Mesodermal cell (in vitro differentiated cells): ENCODE results near the gene ESYT2.

Source experiments
- H3K27ac ChIP-seq: 2 replicates; pipeline ENCODE4 v1.7.0; 2013; ENCODE audit warnings: mild to moderate bottlenecking, low read depth, low read length, moderate library complexity; ENCODE audit not compliant: severe bottlenecking
- H3K36me3 ChIP-seq: 2 replicates; pipeline ENCODE4 v1.7.1; 2013; ENCODE audit warnings: mild to moderate bottlenecking, low read length, moderate library complexity; ENCODE audit not compliant: control insufficient read depth, insufficient read depth
- H3K4me1 ChIP-seq: one replicate; pipeline ENCODE4 v1.7.1; 2013; ENCODE audit warnings: mild to moderate bottlenecking, low read length; ENCODE audit not compliant: insufficient read depth, control insufficient read depth, poor library complexity, severe bottlenecking
- H3K4me3 ChIP-seq: 2 replicates; pipeline ENCODE4 v1.7.0; 2013; ENCODE audit warnings: low read length, control low read depth, mild to moderate bottlenecking; ENCODE audit not compliant: insufficient read depth, poor library complexity, severe bottlenecking; ENCODE audit errors: extremely low read depth
- H3K9me3 ChIP-seq: 2 replicates; pipeline ENCODE4 v1.7.1; 2013; ENCODE audit warnings: mild to moderate bottlenecking, low read length, moderate library complexity; ENCODE audit not compliant: control insufficient read depth
- WGBS, 2 experiments: methylation state at CpG; one replicate each; pipeline ENCODE4 v1.1.5; 2013; ENCODE audit warnings: missing lambda C conversion rate in 2 of 2; ENCODE audit not compliant: insufficient coverage in 2 of 2; 5-methylcytosine and 5-hydroxymethylcytosine counted together

Gene ESYT2

DNA sequence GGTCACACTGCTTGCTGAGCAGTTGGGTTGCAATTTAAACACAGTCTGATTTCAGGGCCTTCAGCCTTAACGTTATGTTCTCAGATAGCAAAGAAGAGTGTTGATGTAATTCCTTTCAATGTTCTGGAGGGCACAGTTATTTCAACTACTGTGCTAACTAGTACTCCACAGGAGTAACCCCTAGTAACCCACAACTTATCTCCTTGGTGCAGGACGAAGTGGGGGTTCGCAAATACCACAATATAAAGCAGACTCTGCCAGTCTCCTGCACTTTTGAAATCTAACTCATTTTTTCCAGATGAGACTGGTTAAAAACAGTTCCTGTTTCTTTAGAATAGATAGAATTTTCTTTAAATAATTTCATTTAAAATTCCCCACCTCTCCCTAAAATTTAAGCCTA is 77.6 kb downstream of the ESYT2 start:
- no peak overlapping the region for H3K4me3 ChIP-seq
- 76% methylated on average over 2 of the region's 3 CpGs; no CpG with 5 or more reads in 1 of the 2 experiments for WGBS, 2 experiments
- no peaks in the 10 kb centered on the region for H3K9me3 ChIP-seq
- H3K27ac ChIP-seq: no peak overlapping the region
- H3K4me1 ChIP-seq: peaks cover 13% of the 10 kb centered on the region
- H3K36me3 ChIP-seq: peaks cover 52% of the 10 kb centered on the region

GRCh38 chr7:158751199-158751598 is 78.1 kb downstream of the ESYT2 start:
- Histone ChIP-seq H3K4me3 (no peak overlapping the region), H3K4me1 (peaks cover 13% of the 10 kb centered on the region), H3K36me3 (peaks cover 53% of the 10 kb centered on the region), H3K9me3 (no peaks in the 10 kb centered on the region), H3K27ac (no peak overlapping the region)
- WGBS, 2 experiments: 100% methylated on average over 1 of the region's 2 CpGs; no CpG with 5 or more reads in 1 of the 2 experiments

DNA sequence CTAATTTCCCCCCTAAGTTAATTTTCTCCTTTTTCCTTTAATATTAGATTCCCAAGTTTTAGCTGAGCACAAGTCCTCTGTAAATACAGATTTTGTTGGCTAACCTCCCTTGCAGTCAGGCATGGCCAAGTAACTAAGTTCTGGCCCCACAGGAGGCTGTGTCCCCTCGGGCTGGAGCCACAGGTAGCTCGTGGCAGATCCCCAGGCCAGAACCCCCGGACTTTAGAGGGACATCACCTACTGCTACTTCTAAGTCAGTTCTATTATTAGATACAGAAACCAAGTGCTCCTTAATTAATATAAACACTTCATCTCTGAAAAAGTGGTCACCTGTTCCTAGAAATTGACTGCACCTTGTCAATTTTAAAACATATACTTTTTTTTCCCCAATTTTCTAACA is 78.6 kb downstream of the ESYT2 start:
- H3K4me3 ChIP-seq: no peak overlapping the region
- WGBS, 2 experiments: 75 to 93% methylated on average over 3 of the region's 3 CpGs
- H3K36me3 ChIP-seq: peaks cover 55% of the 10 kb centered on the region
- H3K27ac ChIP-seq: no peak overlapping the region
- no peaks in the 10 kb centered on the region for H3K9me3 ChIP-seq
- H3K4me1 ChIP-seq: peaks cover 12% of the 10 kb centered on the region

DNA sequence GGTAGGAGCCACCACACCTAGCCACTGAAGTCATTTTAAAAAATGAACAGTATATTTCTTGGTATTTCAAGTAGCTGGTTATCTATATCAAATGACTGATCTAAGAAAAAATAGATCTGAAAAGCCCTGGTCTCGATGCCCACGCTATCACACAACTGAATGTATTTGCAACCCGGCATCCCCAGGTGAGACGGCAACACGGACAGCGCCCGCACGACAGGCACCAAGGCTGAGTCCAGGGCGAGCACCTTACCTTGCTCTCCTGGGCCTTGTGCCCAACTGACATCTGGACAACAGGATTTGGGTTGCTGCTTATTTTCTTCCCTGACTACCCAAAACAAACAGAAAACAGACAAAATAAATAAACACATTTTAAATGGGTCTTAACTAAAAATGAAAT is 79.9 kb downstream of the ESYT2 start:
- Histone ChIP-seq H3K27ac (no peak overlapping the region), H3K4me1 (no peaks in the 10 kb centered on the region), H3K9me3 (no peaks in the 10 kb centered on the region), H3K4me3 (no peak overlapping the region), H3K36me3 (peaks cover 56% of the 10 kb centered on the region)
- 93 to 98% methylated on average over 9 of the region's 9 CpGs for WGBS, 2 experiments

DNA sequence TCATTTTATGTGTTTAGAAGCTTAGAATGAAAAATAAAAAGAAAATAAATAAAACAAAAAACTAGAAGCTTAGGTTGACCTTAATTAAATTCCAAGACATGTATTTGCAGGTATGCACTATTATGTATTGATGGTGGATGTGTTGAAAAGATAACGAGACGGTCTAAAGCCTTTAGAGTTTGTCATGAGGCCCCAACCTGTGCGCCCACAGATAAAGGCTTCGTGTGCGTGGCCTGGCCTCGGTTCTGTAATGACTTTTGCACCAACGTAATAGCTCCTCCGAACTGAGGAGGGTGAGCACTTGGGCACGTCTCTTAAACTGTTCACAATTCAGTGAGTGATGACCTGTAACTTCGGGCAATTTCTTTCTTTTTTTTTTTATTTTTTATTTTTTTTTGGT is 81.0 kb downstream of the ESYT2 start:
- H3K4me1 ChIP-seq: no peaks in the 10 kb centered on the region
- peaks cover 60% of the 10 kb centered on the region for H3K36me3 ChIP-seq
- H3K27ac ChIP-seq: no peak overlapping the region
- 84 to 96% methylated on average over 8 of the region's 10 CpGs for WGBS, 2 experiments
- H3K9me3 ChIP-seq: no peaks in the 10 kb centered on the region
- no peak overlapping the region for H3K4me3 ChIP-seq

- Histone ChIP-seq H3K4me1 (no peaks in the 10 kb centered on the region), H3K4me3 (no peak overlapping the region), H3K36me3 (peaks cover 66% of the 10 kb centered on the region), H3K27ac (no peak overlapping the region), H3K9me3 (no peaks in the 10 kb centered on the region)
- 95 to 98% methylated on average over 9 of the region's 10 CpGs for whole genome bisulfite sequencing, 2 experiments
These were observed 81.9 kb downstream of the ESYT2 start for GRCh38 chr7:158747408-158747807.

DNA sequence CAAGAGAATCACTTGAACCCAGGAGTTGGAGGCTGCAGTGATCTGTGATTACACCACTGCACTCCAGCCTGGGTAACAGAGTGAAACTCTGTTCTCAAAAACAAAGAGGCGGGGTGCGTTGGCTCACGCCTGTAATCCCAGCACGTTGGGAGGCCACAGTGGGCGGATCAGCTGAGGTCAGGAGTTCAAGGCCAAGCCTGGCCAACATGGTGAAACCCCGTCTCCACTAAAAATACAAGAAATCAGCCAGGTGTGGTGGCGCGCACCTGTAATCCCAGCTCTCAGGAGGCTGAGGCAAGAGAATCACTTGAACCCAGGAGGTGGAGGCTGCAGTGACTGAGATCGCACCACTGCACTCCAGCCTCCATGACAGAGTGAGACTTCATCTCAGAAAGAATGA is 82.4 kb downstream of the ESYT2 start:
- H3K4me3 ChIP-seq: no peak overlapping the region
- no peaks in the 10 kb centered on the region for H3K9me3 ChIP-seq
- no peak overlapping the region for H3K27ac ChIP-seq
- peaks cover 70% of the 10 kb centered on the region for H3K36me3 ChIP-seq
- H3K4me1 ChIP-seq: peaks cover 2% of the 10 kb centered on the region
- 93 to 94% methylated on average over 7 to 9 of the region's 9 CpGs for WGBS, 2 experiments

DNA sequence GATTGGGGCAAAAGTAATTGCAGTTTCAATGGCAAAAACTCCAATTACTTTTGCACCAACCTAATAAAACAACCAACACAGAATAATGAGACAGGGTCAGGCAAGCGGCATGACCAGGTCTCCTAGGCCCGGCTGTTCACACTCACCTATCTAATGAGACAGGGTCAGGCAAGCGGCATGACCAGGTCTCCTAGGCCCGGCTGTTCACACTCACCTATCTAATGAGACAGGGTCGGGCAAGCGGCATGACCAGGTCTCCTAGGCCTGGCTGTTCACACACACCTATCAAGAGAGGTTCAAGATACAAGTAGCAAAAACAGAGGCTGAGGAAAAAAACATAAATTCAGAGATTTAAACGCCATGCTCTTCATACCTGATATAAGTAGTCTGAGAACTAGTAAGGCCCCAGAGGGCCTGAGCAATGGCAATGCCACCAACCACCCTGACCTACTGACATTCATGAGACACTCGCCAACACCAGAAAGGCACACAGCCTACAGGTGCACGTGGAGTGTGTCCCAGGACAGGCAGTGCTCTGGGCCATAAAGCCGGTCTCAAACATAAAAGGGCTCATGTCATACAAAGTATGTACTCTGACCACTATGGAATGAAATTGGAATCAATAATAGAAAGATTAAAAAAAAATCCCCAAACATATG is 84.1 kb downstream of the ESYT2 start:
- peaks cover 20% of the 10 kb centered on the region for H3K4me1 ChIP-seq
- WGBS, 2 experiments: 100% methylated on average over 1 of the region's 10 CpGs
- H3K9me3 ChIP-seq: no peaks in the 10 kb centered on the region
- H3K27ac ChIP-seq: no peak overlapping the region
- H3K36me3 ChIP-seq: peaks cover 83% of the 10 kb centered on the region
- no peak overlapping the region for H3K4me3 ChIP-seq

- Histone ChIP-seq H3K4me1 (peaks cover 26% of the 10 kb centered on the region), H3K4me3 (no peak overlapping the region), H3K9me3 (no peaks in the 10 kb centered on the region), H3K36me3 (peaks cover 88% of the 10 kb centered on the region), H3K27ac (no peak overlapping the region)
- WGBS, 2 experiments: 91 to 100% methylated on average over 3 to 4 of the region's 4 CpGs
These were observed 85.2 kb downstream of the ESYT2 start for GRCh38 chr7:158744070-158744469.

DNA sequence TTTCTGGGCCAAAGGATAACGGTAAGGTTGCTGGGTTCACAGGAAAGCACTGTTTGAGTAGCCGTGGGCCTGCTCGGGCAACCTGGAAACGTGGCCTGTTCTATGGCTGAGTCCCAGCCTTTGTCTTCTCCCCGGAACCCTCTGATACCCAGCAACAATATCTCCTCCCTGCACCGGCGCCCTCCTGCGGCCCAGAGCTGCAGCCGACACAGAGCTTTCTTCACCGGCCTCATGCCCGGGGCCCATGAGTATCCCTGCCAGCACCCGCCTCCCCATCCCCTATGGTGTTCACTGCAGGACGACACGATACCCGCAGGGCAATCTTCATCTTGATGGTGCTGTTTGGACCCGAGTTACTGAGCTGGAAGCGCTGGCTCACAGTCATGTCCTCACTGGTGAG is 86.1 kb downstream of the ESYT2 start:
- 91 to 96% methylated on average over 16 to 17 of the region's 17 CpGs for WGBS, 2 experiments
- H3K4me1 ChIP-seq: peaks cover 26% of the 10 kb centered on the region
- H3K9me3 ChIP-seq: no peaks in the 10 kb centered on the region
- H3K36me3 ChIP-seq: peaks cover 88% of the 10 kb centered on the region
- H3K4me3 ChIP-seq: no peak overlapping the region
- H3K27ac ChIP-seq: no peak overlapping the region

DNA sequence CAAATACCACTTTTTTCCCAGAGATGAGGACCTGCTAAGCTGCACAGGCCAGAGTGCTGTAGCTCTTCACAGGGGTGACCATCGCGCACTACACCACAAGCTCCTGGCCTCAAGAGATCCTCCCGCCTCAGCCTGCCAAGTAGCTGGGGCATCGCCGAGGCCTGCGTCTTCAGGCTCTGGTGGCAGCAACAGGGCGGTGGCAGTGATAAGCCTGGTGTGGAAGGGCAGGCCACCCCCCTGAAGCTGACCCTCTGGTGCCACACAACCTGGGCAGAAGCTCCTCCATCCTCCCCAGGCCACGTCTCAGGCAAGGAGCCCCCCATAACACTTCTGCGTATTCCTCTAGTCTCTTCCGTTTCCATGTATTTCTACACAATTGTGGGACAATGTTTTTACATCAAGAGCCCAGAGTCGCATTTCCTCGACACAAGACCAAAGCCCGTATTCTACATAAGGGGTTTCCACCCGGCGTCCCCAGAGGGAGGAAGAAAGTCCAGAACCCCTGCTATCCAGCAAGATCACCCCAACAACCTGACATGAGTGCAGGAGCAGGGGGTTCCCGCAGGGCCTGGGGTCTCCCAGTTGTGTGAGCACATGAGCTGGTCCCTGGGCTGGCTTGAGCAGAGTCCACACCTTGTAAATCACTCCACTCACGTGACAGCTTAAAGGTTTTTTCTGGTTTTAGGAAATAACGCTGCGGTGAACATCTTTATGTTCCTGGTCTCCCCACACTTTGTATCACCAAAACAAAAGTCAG is 87.1 kb downstream of the ESYT2 start:
- Histone ChIP-seq H3K36me3 (peaks cover 85% of the 10 kb centered on the region), H3K4me3 (no peak overlapping the region), H3K9me3 (no peaks in the 10 kb centered on the region), H3K27ac (no peak overlapping the region), H3K4me1 (peaks cover 26% of the 10 kb centered on the region)
- 94 to 97% methylated on average over 17 of the region's 19 CpGs for WGBS, 2 experiments
